Osteocyte (in vitro differentiated cells): ENCODE results near the gene IGFBP6. TPM values are rescaled to one million over a fixed set of nuclear protein-coding genes. Genes with fewer than 3 reads are reported as not detected.

Experiments
- DNase-seq: peaks from one replicate; pipeline ENCODE4 v3.0.0; 2021; ENCODE audit warnings: mixed read lengths; ENCODE audit not compliant: unreplicated experiment; ENCODE audit errors: extremely low spot score
- H3K27ac Mint-ChIP-seq: one replicate; pipeline ENCODE4 v1.8.0; 2021; ENCODE audit warnings: mild to moderate bottlenecking, mixed read lengths; ENCODE audit not compliant: unreplicated experiment
- H3K27me3 Mint-ChIP-seq: one replicate; pipeline ENCODE4 v1.8.0; 2021; ENCODE audit warnings: mixed read lengths; ENCODE audit not compliant: unreplicated experiment
- H3K36me3 Mint-ChIP-seq: one replicate; pipeline ENCODE4 v1.8.0; 2021; ENCODE audit warnings: mixed read lengths; ENCODE audit not compliant: unreplicated experiment
- H3K4me1 Mint-ChIP-seq: one replicate; pipeline ENCODE4 v1.8.0; 2021; ENCODE audit warnings: mixed read lengths; ENCODE audit not compliant: unreplicated experiment
- H3K4me3 Mint-ChIP-seq: one replicate; pipeline ENCODE4 v1.8.0; 2021; ENCODE audit warnings: mild to moderate bottlenecking, moderate library complexity, mixed read lengths; ENCODE audit not compliant: unreplicated experiment
- H3K9me3 Mint-ChIP-seq: one replicate; pipeline ENCODE4 v1.8.0; 2021; ENCODE audit warnings: mixed read lengths; ENCODE audit not compliant: unreplicated experiment
- CTCF ChIP-seq: fragments of 200-600 bp; sonication (generic); IDR thresholded peaks from 2 replicates; pipeline ENCODE4 v1.5.0; 2021; ENCODE audit warnings: antibody characterized with exemption, mild to moderate bottlenecking, moderate library complexity
- total RNA-seq: library from RNA; stranded (reverse); gene quantifications from 2 replicates; pipeline ENCODE4 v1.2.1, GENCODE V29; 2021

Gene IGFBP6
- total RNA-seq, 1 donor from 2014 or later: 18.8 TPM

- Mint-ChIP-seq H3K27me3 (no peaks in the 10 kb centered on the region), H3K36me3 (peaks cover 40% of the 10 kb centered on the region), H3K4me3 (no peak overlapping the region), H3K9me3 (no peaks in the 10 kb centered on the region), H3K27ac (peak overlapping the region; percentile 15), H3K4me1 (peaks cover 48% of the 10 kb centered on the region)
- no peak for TF ChIP-seq CTCF
- no peak for DNase-seq
Measured at GRCh38 chr12:53074283-53074998, 23.0 kb upstream of the IGFBP6 start.

- no peak for TF ChIP-seq CTCF
- H3K4me3 Mint-ChIP-seq: no peak overlapping the region
- H3K9me3 Mint-ChIP-seq: no peaks in the 10 kb centered on the region
- peaks cover 40% of the 10 kb centered on the region for H3K36me3 Mint-ChIP-seq
- H3K4me1 Mint-ChIP-seq: peaks cover 48% of the 10 kb centered on the region
- no peak overlapping the region for H3K27ac Mint-ChIP-seq
- no peaks in the 10 kb centered on the region for H3K27me3 Mint-ChIP-seq
- DNase-seq: no peak
Measured at GRCh38 chr12:53074999-53075370, 22.5 kb upstream of the IGFBP6 start.

GRCh38 chr12:53076461-53076860 is 21.0 kb upstream of the IGFBP6 start:
- H3K36me3 Mint-ChIP-seq: peaks cover 29% of the 10 kb centered on the region
- peaks cover 42% of the 10 kb centered on the region for H3K4me1 Mint-ChIP-seq
- H3K4me3 Mint-ChIP-seq: no peak overlapping the region
- no peaks in the 10 kb centered on the region for H3K27me3 Mint-ChIP-seq
- no peak for DNase-seq
- H3K27ac Mint-ChIP-seq: no peak overlapping the region
- no peak for TF ChIP-seq CTCF
- H3K9me3 Mint-ChIP-seq: no peaks in the 10 kb centered on the region

- DNase-seq: no peak
Measured at GRCh38 chr12:53077030-53077429, 20.4 kb upstream of the IGFBP6 start.

More at GRCh38 chr12:53077030-53077429, 20.4 kb upstream of the IGFBP6 start:
- no peak for TF ChIP-seq CTCF
- H3K4me3 Mint-ChIP-seq: no peak overlapping the region
- H3K9me3 Mint-ChIP-seq: no peaks in the 10 kb centered on the region
- no peak overlapping the region for H3K27ac Mint-ChIP-seq
- peaks cover 36% of the 10 kb centered on the region for H3K4me1 Mint-ChIP-seq
- no peaks in the 10 kb centered on the region for H3K27me3 Mint-ChIP-seq
- peaks cover 27% of the 10 kb centered on the region for H3K36me3 Mint-ChIP-seq
